ENCODE data around the gene TDP1. TPM values are rescaled to one million over a fixed set of nuclear protein-coding genes. Genes with fewer than 3 reads are reported as not detected.

TDP1 gene
- total and polyA plus RNA-seq, 2 experiments from 2014 or later: 11.8 to 12.6 TPM

DNA sequence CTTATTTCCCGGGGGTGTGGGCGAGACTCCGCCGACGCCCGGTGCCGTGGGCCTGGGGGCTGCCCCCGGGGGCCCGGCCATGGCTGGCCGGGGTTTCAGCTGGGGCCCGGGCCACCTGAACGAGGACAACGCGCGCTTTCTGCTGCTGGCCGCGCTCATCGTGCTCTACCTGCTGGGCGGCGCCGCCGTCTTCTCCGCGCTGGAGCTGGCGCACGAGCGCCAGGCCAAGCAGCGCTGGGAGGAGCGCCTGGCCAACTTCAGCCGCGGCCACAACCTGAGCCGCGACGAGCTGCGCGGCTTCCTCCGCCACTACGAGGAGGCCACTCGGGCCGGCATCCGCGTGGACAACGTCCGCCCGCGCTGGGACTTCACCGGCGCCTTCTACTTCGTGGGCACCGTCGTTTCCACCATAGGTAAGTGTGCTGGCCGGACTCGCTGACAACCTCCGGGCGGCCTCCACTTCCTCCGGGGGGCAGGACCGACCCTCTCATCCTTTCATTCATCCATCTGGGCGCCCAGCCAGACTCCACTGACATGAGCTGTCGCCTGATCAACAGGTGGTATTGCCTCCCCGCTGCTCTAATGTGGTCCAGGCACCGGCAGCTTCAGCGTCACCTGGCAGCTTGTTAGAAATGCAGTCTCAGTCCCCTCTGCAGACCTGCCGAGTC, 106.5 kb downstream of the TDP1 start:
- in situ Hi-C loops (cut with MboI): no loop called here
- no peaks in the 10 kb centered on the region for H3K79me2 ChIP-seq (ENCODE audit: insufficient read depth)
- no peaks in the 10 kb centered on the region for H4K20me1 ChIP-seq (ENCODE audit: insufficient read depth)
- no peaks in the 10 kb centered on the region for H3K9me3 ChIP-seq (ENCODE audit: low read depth)
- H3K9me2 ChIP-seq (ENCODE audit: insufficient read depth): no peaks in the 10 kb centered on the region
- no peaks in the 10 kb centered on the region for H3F3A ChIP-seq (ENCODE audit: insufficient read depth)
- no peak overlapping the region for H2AFZ ChIP-seq
- no peak overlapping the region for H3K4me2 ChIP-seq (ENCODE audit: unreplicated experiment)
- TF ChIP-seq EZH2 (IDR thresholded peaks at IDR 0.05; ENCODE audit: insufficient read depth, poor library complexity, severe bottlenecking): no peak
- TF ChIP-seq EZH2phosphoT487 (IDR thresholded peaks at IDR 0.05; ENCODE audit: insufficient read depth, low read depth): no peak
- WGBS, 2 experiments (ENCODE audit: low coverage in 1 of 2, low lambda C conversion rate in 2 of 2, missing lambda C conversion rate in 2 of 2): 2 to 4% methylated on average over 44 to 62 of the region's 63 CpGs
- H3K27me3 ChIP-seq (replicated peaks; ENCODE audit: insufficient read depth): peaks cover 75% of the 10 kb centered on the region
- H3K4me3 ChIP-seq: peak overlapping the region; percentile 2; the same call in 1 of the 2 replicates
- DNase-seq: peak; percentile 20
- H3K36me3 ChIP-seq (ENCODE audit: low read depth): no peaks in the 10 kb centered on the region
- H3K27ac ChIP-seq: no peak overlapping the region
- H3K9ac ChIP-seq: no peak overlapping the region
- no peaks in the 10 kb centered on the region for H3K4me1 ChIP-seq (ENCODE audit: insufficient read depth)

DNA sequence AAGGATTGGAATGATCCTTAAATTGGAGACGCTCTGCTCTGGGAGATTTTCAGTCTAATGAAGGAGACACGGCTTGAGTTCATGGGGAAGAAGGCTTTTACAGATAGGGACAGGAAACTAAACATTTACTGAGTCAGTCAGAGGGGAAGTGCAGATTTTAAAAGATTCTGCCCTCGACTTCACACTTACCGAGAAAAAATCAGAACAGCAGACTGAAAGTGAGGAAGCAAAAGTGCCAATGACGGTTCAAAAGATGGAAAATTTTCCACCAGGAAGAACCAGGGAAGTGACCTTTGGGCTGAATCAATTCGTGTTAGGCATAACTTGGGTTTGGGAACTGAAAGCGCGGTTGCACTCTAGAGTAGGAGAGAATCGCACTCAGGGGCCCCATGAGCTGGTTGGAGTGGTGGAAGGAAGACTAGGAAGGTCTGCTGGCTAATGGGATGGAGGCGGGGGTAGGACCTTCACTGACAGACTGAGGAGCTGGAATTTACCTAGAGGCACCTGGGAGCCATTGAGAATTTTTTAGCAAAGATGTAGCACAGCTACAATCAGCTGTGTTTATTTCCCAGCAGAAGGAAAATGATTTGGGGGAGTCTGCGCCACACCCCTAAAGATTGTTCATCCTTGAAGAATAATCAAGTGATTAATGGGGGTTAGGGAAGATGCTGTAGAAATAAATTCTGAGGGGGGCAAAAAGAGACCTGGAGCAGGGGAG, 107.3 kb downstream of the TDP1 start:
- no peak overlapping the region for H3K4me2 ChIP-seq (ENCODE audit: unreplicated experiment)
- no peak overlapping the region for H3K27ac ChIP-seq
- no peaks in the 10 kb centered on the region for H3K79me2 ChIP-seq (ENCODE audit: insufficient read depth)
- H3K4me3 ChIP-seq: no peak overlapping the region
- H3K36me3 ChIP-seq (ENCODE audit: low read depth): no peaks in the 10 kb centered on the region
- peaks cover 76% of the 10 kb centered on the region for H3K27me3 ChIP-seq (replicated peaks; ENCODE audit: insufficient read depth)
- no peaks in the 10 kb centered on the region for H3K9me2 ChIP-seq (ENCODE audit: insufficient read depth)
- no peaks in the 10 kb centered on the region for H3K9me3 ChIP-seq (ENCODE audit: low read depth)
- WGBS, 2 experiments (ENCODE audit: low coverage in 1 of 2, low lambda C conversion rate in 2 of 2, missing lambda C conversion rate in 2 of 2): 24 to 31% methylated on average over 11 of the region's 11 CpGs
- H4K20me1 ChIP-seq (ENCODE audit: insufficient read depth): no peaks in the 10 kb centered on the region
- DNase-seq: no peak
- H2AFZ ChIP-seq: no peak overlapping the region
- in situ Hi-C loops (cut with MboI): no loop called here
- TF ChIP-seq EZH2 (IDR thresholded peaks at IDR 0.05; ENCODE audit: insufficient read depth, poor library complexity, severe bottlenecking): no peak
- no peak for TF ChIP-seq EZH2phosphoT487 (IDR thresholded peaks at IDR 0.05; ENCODE audit: insufficient read depth, low read depth)
- H3F3A ChIP-seq (ENCODE audit: insufficient read depth): no peaks in the 10 kb centered on the region
- H3K9ac ChIP-seq: no peak overlapping the region
- no peaks in the 10 kb centered on the region for H3K4me1 ChIP-seq (ENCODE audit: insufficient read depth)

DNA sequence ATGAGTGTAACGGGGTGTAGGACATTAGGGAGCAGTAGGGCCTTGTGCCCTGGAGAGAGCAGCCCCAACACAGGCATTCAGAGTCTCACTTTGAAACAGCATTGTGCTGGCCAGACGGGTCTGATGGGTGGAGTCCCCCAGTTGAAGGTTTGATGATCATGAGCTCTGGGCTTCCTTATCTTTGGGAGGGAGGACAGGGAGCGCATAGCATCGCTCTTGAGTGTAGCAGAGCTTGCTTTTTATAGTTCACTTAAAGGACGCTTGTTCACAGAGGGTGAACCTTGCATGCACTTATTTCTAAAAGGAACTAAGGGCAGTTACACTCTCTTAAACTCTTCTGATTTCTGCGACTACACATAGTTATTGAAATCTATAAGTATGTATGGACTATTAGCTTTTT, 116.6 kb downstream of the TDP1 start:
- Histone ChIP-seq H3K4me1 (ENCODE audit: insufficient read depth) (no peaks in the 10 kb centered on the region), H4K20me1 (ENCODE audit: insufficient read depth) (no peaks in the 10 kb centered on the region), H3K9me2 (ENCODE audit: insufficient read depth) (no peaks in the 10 kb centered on the region), H3K27me3 (replicated peaks; ENCODE audit: insufficient read depth) (peaks cover 56% of the 10 kb centered on the region), H3K9ac (no peak overlapping the region), H2AFZ (no peak overlapping the region), H3F3A (ENCODE audit: insufficient read depth) (no peaks in the 10 kb centered on the region), H3K27ac (no peak overlapping the region), H3K79me2 (ENCODE audit: insufficient read depth) (no peaks in the 10 kb centered on the region), H3K36me3 (ENCODE audit: low read depth) (no peaks in the 10 kb centered on the region), H3K4me2 (ENCODE audit: unreplicated experiment) (no peak overlapping the region), H3K9me3 (ENCODE audit: low read depth) (no peaks in the 10 kb centered on the region), H3K4me3 (no peak overlapping the region)
- TF ChIP-seq EZH2phosphoT487 (IDR thresholded peaks at IDR 0.05; ENCODE audit: insufficient read depth, low read depth) (no peak), EZH2 (IDR thresholded peaks at IDR 0.05; ENCODE audit: insufficient read depth, poor library complexity, severe bottlenecking) (no peak)
- 45 to 51% methylated on average over 6 of the region's 6 CpGs for WGBS, 2 experiments (ENCODE audit: low coverage in 1 of 2, low lambda C conversion rate in 2 of 2, missing lambda C conversion rate in 2 of 2)
- DNase-seq: no peak
- in situ Hi-C loops (cut with MboI): no loop called here

DNA sequence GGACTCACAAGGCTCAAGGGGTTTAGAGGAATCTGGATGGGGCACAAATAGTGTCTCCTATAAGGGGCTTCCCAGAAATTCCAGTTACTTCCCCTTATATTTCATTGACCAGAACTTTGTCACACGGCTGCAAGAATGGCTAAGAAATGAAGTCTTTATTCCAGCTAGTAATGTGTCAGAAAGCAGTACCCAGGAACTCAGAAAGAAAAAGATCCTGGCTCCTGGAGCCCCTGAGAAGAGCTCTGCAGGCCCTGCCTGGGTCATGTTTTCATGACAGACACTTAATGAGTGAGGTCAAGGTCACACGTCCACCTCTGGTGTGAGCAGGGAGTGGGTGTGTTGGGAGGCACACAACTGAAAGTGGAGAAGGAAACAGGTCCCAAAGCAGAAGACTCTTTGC, 123.8 kb downstream of the TDP1 start:
- in situ Hi-C loops (cut with MboI): no loop called here
- no peaks in the 10 kb centered on the region for H3K9me2 ChIP-seq (ENCODE audit: insufficient read depth)
- no peak overlapping the region for H3K4me3 ChIP-seq
- no peak overlapping the region for H2AFZ ChIP-seq
- no peak overlapping the region for H3K9ac ChIP-seq
- H3K79me2 ChIP-seq (ENCODE audit: insufficient read depth): no peaks in the 10 kb centered on the region
- no peaks in the 10 kb centered on the region for H3F3A ChIP-seq (ENCODE audit: insufficient read depth)
- TF ChIP-seq EZH2phosphoT487 (IDR thresholded peaks at IDR 0.05; ENCODE audit: insufficient read depth, low read depth) (no peak), EZH2 (IDR thresholded peaks at IDR 0.05; ENCODE audit: insufficient read depth, poor library complexity, severe bottlenecking) (no peak)
- no peaks in the 10 kb centered on the region for H3K36me3 ChIP-seq (ENCODE audit: low read depth)
- H4K20me1 ChIP-seq (ENCODE audit: insufficient read depth): no peaks in the 10 kb centered on the region
- H3K4me1 ChIP-seq (ENCODE audit: insufficient read depth): no peaks in the 10 kb centered on the region
- H3K9me3 ChIP-seq (ENCODE audit: low read depth): no peaks in the 10 kb centered on the region
- H3K27me3 ChIP-seq (replicated peaks; ENCODE audit: insufficient read depth): peaks cover 41% of the 10 kb centered on the region
- H3K27ac ChIP-seq: no peak overlapping the region
- 5 to 10% methylated on average over 2 of the region's 2 CpGs for WGBS, 2 experiments (ENCODE audit: low coverage in 1 of 2, low lambda C conversion rate in 2 of 2, missing lambda C conversion rate in 2 of 2)
- no peak overlapping the region for H3K4me2 ChIP-seq (ENCODE audit: unreplicated experiment)
- no peak for DNase-seq
